SK-N-SH treated with all-trans-retinoic acid at 6 μM for 48 hours (cell line): ENCODE measurements around the gene CREB3.

Experiments
- ATAC-seq: fragments of 200-7000 bp; cut with Tn5 transposase; 3 replicates; pipeline ENCODE4 v1.9.1; 2020; ENCODE audit warnings: mild to moderate bottlenecking, moderate library complexity
- ARNTL ChIP-seq: fragments of 450-650 bp; formaldehyde crosslinking; IDR thresholded peaks from 2 replicates; pipeline ENCODE4 v1.5.0; 2020; ENCODE audit warnings: low read depth, mild to moderate bottlenecking, moderate library complexity, borderline replicate concordance
- BACH2 ChIP-seq: fragments of 250-450 bp; sonication (Bioruptor Pico); IDR thresholded peaks from 2 replicates; pipeline ENCODE4 v1.9.0; 2021; ENCODE audit warnings: mild to moderate bottlenecking, borderline replicate concordance
- CSDC2 ChIP-seq: fragments of 250-450 bp; sonication (Bioruptor Pico); IDR thresholded peaks from 2 replicates; pipeline ENCODE4 v1.5.0; 2020; ENCODE audit warnings: mild to moderate bottlenecking, moderate library complexity
- ESRRG ChIP-seq: fragments of 250-450 bp; sonication (Bioruptor Pico); IDR thresholded peaks from 2 replicates; pipeline ENCODE4 v1.6.1; 2021; ENCODE audit warnings: mild to moderate bottlenecking
- GLIS3 ChIP-seq: fragments of 250-450 bp; sonication (Bioruptor Pico); IDR thresholded peaks from 2 replicates; pipeline ENCODE4 v1.5.0; 2020; ENCODE audit warnings: mild to moderate bottlenecking, moderate library complexity
- ISL1 ChIP-seq: fragments of 250-450 bp; sonication (Bioruptor Pico); IDR thresholded peaks from 2 replicates; pipeline ENCODE4 v2.1.2; 2022; ENCODE audit warnings: mild to moderate bottlenecking, moderate library complexity
- OSR1 ChIP-seq: fragments of 250-450 bp; sonication (Bioruptor Pico); IDR thresholded peaks from 2 replicates; pipeline ENCODE4 v1.8.0; 2022; ENCODE audit warnings: moderate library complexity, mild to moderate bottlenecking, inconsistent platforms
- RARB ChIP-seq: fragments of 250-450 bp; sonication (Bioruptor Pico); IDR thresholded peaks from 2 replicates; pipeline ENCODE4 v1.8.0; 2021; ENCODE audit warnings: mild to moderate bottlenecking, moderate library complexity
- SNAI2 ChIP-seq: fragments of 250-450 bp; sonication (Bioruptor Pico); IDR thresholded peaks from 2 replicates; pipeline ENCODE4 v1.5.0; 2020; ENCODE audit warnings: mild to moderate bottlenecking, moderate library complexity
- TCF4 ChIP-seq: fragments of 250-450 bp; sonication (Bioruptor Pico); IDR thresholded peaks from 2 replicates; pipeline ENCODE4 v1.8.0; 2021; ENCODE audit warnings: mild to moderate bottlenecking, moderate library complexity, borderline replicate concordance
- TOX ChIP-seq: fragments of 250-450 bp; sonication (Bioruptor Pico); IDR thresholded peaks from 2 replicates; pipeline ENCODE4 v1.8.0; 2021; ENCODE audit warnings: mild to moderate bottlenecking, moderate library complexity, borderline replicate concordance
- ZC3H10 ChIP-seq: fragments of 250-450 bp; sonication (Bioruptor Pico); IDR thresholded peaks from 2 replicates; pipeline ENCODE4 v1.5.1; 2021; ENCODE audit warnings: mild to moderate bottlenecking, moderate library complexity
- ZFP30 ChIP-seq: fragments of 450-650 bp; formaldehyde crosslinking; IDR thresholded peaks from 2 replicates; pipeline ENCODE4 v1.5.0; 2022; ENCODE audit warnings: mild to moderate bottlenecking, moderate library complexity
- ZNF70 ChIP-seq: fragments of 450-650 bp; formaldehyde crosslinking; IDR thresholded peaks from 2 replicates; pipeline ENCODE4 v1.5.0; 2020; ENCODE audit warnings: mild to moderate bottlenecking, moderate library complexity
- ZNF8 ChIP-seq: fragments of 450-650 bp; formaldehyde crosslinking; IDR thresholded peaks from 2 replicates; pipeline ENCODE4 v1.5.0; 2020; ENCODE audit warnings: mild to moderate bottlenecking, moderate library complexity
- TF ChIP-seq, protein P1 (sequence below): fragments of 250-450 bp; sonication (Bioruptor Pico); IDR thresholded peaks from 2 replicates; pipeline ENCODE4 v1.8.0; 2021; ENCODE audit warnings: low read depth, mild to moderate bottlenecking, moderate library complexity, borderline replicate concordance
- TF ChIP-seq, protein P2 (sequence below): fragments of 250-450 bp; sonication (Bioruptor Pico); IDR thresholded peaks from 2 replicates; pipeline ENCODE4 v1.5.1; 2020; ENCODE audit warnings: low read depth, mild to moderate bottlenecking, moderate library complexity
- TF ChIP-seq, protein P3 (sequence below): fragments of 250-450 bp; sonication (Bioruptor Pico); IDR thresholded peaks from 2 replicates; pipeline ENCODE4 v1.8.0; 2020; ENCODE audit warnings: mild to moderate bottlenecking, moderate library complexity, borderline replicate concordance
- TF ChIP-seq, protein P4 (sequence below): fragments of 250-450 bp; sonication (Bioruptor Pico); IDR thresholded peaks from 2 replicates; pipeline ENCODE4 v1.5.0; 2020; ENCODE audit warnings: mild to moderate bottlenecking, moderate library complexity
- TF ChIP-seq, protein P5 (sequence below): fragments of 250-450 bp; sonication (Bioruptor Pico); IDR thresholded peaks from 2 replicates; pipeline ENCODE4 v1.5.1; 2021; ENCODE audit warnings: mild to moderate bottlenecking, moderate library complexity

Gene CREB3

DNA sequence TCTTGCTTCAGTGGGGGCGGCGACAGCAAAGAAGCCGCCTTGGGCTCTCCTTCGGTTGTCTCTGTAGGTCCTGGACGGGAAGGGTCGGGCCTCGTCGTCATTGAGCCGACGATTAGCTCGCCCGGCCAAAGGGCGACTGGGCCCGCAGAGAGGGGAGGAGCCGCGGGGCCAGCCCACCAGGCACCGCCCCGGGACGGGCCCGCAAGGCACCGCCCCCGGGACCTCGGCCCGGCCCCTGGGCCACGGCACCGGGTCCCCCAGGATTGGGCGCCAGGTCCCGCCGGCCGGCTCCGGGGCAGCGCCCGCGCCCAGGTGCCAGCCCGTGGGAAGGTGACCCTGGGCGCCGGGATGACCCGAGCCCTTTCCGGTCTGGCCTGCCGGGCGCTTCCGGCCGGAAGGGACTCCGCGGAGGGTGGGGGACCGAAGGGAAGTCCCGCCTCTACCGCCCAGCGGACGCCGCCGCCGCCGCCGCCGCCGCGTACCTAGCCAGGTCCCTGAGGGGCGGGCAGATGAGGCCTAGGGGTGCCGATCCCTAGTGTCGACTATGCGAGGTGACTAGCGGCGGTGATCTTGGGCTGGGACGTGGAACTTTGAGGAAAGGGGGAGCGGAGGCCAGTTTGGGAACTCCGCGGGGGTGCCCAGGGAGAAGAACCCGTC is 16.5 kb downstream of the CREB3 start, which contains the start of the genes GBA2 and RGP1:
Gene GBA2 (minus strand): TSS at position 371 of the 657 bp plus-strand sequence. CDS start 524 bp downstream, outside the sequence.
Gene RGP1 (plus strand): TSS at position 430 of the 657 bp plus-strand sequence. CDS start 469 bp downstream, outside the sequence.
- ATAC-seq = peak; percentile 90

DNA sequence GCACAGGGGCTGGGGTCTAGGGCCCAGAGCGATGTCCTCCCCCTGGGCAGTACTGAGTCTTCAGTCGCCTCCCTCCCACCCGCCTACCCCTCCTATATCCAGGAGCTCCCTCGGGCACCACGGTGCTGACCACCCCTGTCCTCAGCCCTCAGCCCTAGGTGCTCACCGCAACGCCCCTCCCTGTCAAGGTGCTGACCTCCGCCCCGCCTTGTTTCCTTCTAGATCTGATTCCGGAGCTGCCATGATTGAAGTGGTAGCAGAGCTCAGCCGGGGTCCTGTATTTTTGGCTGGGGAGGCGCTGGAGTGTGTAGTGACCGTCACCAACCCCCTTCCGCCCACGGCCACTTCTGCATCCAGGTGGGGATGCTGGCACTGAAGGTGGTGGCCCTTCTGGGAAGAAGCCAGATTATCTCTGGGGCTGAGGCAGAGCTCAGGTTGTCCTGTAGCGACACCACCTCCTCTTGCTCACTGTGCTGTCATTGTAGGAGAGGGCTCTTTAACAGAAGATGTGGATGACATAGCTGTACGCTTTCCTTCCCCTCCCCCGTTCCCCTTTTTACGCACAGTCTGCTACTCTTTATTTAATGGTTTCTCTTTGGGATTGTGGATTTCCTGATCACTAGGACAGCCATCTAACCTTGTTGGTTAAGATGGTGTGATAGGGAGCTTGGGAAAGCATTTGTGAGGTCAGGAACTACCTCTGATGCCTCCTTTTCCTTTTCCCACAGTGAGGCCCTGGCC is 17.2 kb downstream of the CREB3 start:
- TF ChIP-seq, protein P1, sequence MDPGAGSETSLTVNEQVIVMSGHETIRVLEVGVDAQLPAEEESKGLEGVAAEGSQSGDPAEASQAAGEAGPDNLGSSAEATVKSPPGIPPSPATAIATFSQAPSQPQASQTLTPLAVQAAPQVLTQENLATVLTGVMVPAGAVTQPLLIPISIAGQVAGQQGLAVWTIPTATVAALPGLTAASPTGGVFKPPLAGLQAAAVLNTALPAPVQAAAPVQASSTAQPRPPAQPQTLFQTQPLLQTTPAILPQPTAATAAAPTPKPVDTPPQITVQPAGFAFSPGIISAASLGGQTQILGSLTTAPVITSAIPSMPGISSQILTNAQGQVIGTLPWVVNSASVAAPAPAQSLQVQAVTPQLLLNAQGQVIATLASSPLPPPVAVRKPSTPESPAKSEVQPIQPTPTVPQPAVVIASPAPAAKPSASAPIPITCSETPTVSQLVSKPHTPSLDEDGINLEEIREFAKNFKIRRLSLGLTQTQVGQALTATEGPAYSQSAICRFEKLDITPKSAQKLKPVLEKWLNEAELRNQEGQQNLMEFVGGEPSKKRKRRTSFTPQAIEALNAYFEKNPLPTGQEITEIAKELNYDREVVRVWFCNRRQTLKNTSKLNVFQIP = no peak
- no peak for TF ChIP-seq OSR1 (CRISPR knock-in tag)
- TF ChIP-seq RARB = no peak
- TF ChIP-seq, protein P2, sequence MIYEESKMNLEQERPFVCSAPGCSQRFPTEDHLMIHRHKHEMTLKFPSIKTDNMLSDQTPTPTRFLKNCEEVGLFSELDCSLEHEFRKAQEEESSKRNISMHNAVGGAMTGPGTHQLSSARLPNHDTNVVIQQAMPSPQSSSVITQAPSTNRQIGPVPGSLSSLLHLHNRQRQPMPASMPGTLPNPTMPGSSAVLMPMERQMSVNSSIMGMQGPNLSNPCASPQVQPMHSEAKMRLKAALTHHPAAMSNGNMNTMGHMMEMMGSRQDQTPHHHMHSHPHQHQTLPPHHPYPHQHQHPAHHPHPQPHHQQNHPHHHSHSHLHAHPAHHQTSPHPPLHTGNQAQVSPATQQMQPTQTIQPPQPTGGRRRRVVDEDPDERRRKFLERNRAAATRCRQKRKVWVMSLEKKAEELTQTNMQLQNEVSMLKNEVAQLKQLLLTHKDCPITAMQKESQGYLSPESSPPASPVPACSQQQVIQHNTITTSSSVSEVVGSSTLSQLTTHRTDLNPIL = no peak
- TF ChIP-seq ZC3H10 (CRISPR knock-in tag) = no peak
- TF ChIP-seq, protein P3, sequence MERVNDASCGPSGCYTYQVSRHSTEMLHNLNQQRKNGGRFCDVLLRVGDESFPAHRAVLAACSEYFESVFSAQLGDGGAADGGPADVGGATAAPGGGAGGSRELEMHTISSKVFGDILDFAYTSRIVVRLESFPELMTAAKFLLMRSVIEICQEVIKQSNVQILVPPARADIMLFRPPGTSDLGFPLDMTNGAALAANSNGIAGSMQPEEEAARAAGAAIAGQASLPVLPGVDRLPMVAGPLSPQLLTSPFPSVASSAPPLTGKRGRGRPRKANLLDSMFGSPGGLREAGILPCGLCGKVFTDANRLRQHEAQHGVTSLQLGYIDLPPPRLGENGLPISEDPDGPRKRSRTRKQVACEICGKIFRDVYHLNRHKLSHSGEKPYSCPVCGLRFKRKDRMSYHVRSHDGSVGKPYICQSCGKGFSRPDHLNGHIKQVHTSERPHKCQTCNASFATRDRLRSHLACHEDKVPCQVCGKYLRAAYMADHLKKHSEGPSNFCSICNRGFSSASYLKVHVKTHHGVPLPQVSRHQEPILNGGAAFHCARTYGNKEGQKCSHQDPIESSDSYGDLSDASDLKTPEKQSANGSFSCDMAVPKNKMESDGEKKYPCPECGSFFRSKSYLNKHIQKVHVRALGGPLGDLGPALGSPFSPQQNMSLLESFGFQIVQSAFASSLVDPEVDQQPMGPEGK (CRISPR knock-in tag) = no peak
- TF ChIP-seq ZNF70 (CRISPR knock-in tag) = no peak
- TF ChIP-seq GLIS3 (CRISPR knock-in tag) = no peak
- no peak for TF ChIP-seq TOX (CRISPR knock-in tag)
- no peak for TF ChIP-seq ESRRG (CRISPR knock-in tag)
- TF ChIP-seq ARNTL (CRISPR knock-in tag) = no peak
- TF ChIP-seq BACH2 (CRISPR knock-in tag) = no peak
- no peak for TF ChIP-seq SNAI2
- TF ChIP-seq, all 23 proteins: peak for 0
- peak; percentile 46 for ATAC-seq

More for the DNA sequence above, 16.5 kb downstream of the CREB3 start, which contains the start of the genes GBA2 and RGP1:
- TF ChIP-seq ISL1 (CRISPR knock-in tag) = no peak
- TF ChIP-seq, protein P4, sequence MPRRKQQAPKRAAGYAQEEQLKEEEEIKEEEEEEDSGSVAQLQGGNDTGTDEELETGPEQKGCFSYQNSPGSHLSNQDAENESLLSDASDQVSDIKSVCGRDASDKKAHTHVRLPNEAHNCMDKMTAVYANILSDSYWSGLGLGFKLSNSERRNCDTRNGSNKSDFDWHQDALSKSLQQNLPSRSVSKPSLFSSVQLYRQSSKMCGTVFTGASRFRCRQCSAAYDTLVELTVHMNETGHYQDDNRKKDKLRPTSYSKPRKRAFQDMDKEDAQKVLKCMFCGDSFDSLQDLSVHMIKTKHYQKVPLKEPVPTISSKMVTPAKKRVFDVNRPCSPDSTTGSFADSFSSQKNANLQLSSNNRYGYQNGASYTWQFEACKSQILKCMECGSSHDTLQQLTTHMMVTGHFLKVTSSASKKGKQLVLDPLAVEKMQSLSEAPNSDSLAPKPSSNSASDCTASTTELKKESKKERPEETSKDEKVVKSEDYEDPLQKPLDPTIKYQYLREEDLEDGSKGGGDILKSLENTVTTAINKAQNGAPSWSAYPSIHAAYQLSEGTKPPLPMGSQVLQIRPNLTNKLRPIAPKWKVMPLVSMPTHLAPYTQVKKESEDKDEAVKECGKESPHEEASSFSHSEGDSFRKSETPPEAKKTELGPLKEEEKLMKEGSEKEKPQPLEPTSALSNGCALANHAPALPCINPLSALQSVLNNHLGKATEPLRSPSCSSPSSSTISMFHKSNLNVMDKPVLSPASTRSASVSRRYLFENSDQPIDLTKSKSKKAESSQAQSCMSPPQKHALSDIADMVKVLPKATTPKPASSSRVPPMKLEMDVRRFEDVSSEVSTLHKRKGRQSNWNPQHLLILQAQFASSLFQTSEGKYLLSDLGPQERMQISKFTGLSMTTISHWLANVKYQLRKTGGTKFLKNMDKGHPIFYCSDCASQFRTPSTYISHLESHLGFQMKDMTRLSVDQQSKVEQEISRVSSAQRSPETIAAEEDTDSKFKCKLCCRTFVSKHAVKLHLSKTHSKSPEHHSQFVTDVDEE (CRISPR knock-in tag) = no peak
- no peak for TF ChIP-seq ZFP30
- no peak for TF ChIP-seq ZNF70 (CRISPR knock-in tag)
- TF ChIP-seq GLIS3 (CRISPR knock-in tag) = no peak
- TF ChIP-seq RARB = no peak
- no peak for TF ChIP-seq TCF4 (CRISPR knock-in tag)
- TF ChIP-seq, protein P3 (CRISPR knock-in tag) = no peak
- TF ChIP-seq OSR1 (CRISPR knock-in tag) = no peak
- TF ChIP-seq ZC3H10 (CRISPR knock-in tag) = no peak
- no peak for TF ChIP-seq ARNTL (CRISPR knock-in tag)
- TF ChIP-seq, protein P5, sequence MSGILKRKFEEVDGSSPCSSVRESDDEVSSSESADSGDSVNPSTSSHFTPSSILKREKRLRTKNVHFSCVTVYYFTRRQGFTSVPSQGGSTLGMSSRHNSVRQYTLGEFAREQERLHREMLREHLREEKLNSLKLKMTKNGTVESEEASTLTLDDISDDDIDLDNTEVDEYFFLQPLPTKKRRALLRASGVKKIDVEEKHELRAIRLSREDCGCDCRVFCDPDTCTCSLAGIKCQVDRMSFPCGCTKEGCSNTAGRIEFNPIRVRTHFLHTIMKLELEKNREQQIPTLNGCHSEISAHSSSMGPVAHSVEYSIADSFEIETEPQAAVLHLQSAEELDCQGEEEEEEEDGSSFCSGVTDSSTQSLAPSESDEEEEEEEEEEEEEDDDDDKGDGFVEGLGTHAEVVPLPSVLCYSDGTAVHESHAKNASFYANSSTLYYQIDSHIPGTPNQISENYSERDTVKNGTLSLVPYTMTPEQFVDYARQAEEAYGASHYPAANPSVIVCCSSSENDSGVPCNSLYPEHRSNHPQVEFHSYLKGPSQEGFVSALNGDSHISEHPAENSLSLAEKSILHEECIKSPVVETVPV = no peak
- TF ChIP-seq ZNF8 = no peak
- TF ChIP-seq, protein P1 = no peak
- no peak for TF ChIP-seq SNAI2
- TF ChIP-seq CSDC2 (CRISPR knock-in tag) = no peak
- TF ChIP-seq, all 23 proteins: peak for 0
